Lung (tissue), 12 donors: Measurements from ENCODE around the gene CA7. TPM values are rescaled to one million over a fixed set of nuclear protein-coding genes. Genes with fewer than 3 reads are reported as not detected.

Experiments used
- ATAC-seq: fragments of 200-7000 bp; cut with Tn5 transposase; one replicate; pipeline ENCODE4 v1.9.1; 2020; ENCODE audit warnings: moderate number of reproducible peaks; ENCODE audit not compliant: insufficient read depth, low FRiP score
- DNase-seq, 3 donors: peaks; one replicate each; pipeline ENCODE4 v3.0.0-alpha.2; 2013 to 2017
- H3K27ac ChIP-seq, 2 donors: one replicate each; pipeline ENCODE4 v1.5.1; 2013; ENCODE audit warnings: mild to moderate bottlenecking in 2 of 2, moderate library complexity in 2 of 2, control low read depth in 1 of 2, inconsistent platforms in 1 of 2, low read depth in 1 of 2, low read length in 1 of 2
- H3K27me3 ChIP-seq, 3 donors: one replicate each; pipeline ENCODE4 v1.5.1; 2013; ENCODE audit warnings: low read length in 2 of 3; ENCODE audit not compliant: control insufficient read depth in 3 of 3, insufficient read depth in 3 of 3
- H3K36me3 ChIP-seq, 4 donors: one replicate each; pipeline ENCODE4 v1.5.1; 2013; ENCODE audit warnings: low read length in 4 of 4, mild to moderate bottlenecking in 1 of 4, moderate library complexity in 1 of 4; ENCODE audit not compliant: control insufficient read depth in 4 of 4, insufficient read depth in 4 of 4
- H3K4me1 ChIP-seq, 5 donors: one replicate each; pipeline ENCODE4 v1.5.1; 2013; ENCODE audit warnings: low read length in 5 of 5, mild to moderate bottlenecking in 2 of 5, moderate library complexity in 1 of 5; ENCODE audit not compliant: control insufficient read depth in 5 of 5, insufficient read depth in 5 of 5
- H3K4me3 ChIP-seq: one replicate; pipeline ENCODE4 v1.5.1; 2013; ENCODE audit warnings: mild to moderate bottlenecking, control low read depth, moderate library complexity
- H3K9ac ChIP-seq, 2 donors: one replicate each; pipeline ENCODE4 v1.5.1; 2013; ENCODE audit warnings: low read length in 2 of 2, control low read depth in 1 of 2; ENCODE audit not compliant: insufficient read depth in 1 of 2
- H3K9me3 ChIP-seq, 4 donors: one replicate each; pipeline ENCODE4 v1.5.1; 2013; ENCODE audit warnings: low read length in 3 of 4, mild to moderate bottlenecking in 1 of 4, moderate library complexity in 1 of 4; ENCODE audit not compliant: control insufficient read depth in 4 of 4, insufficient read depth in 3 of 4
- WGBS, 2 donors: extraction: QIAGEN DNeasy Blood & Tissue Kit; methylation state at CpG; one replicate each; pipeline ENCODE4 v1.1.7; 2013; 5-methylcytosine and 5-hydroxymethylcytosine counted together
- polyA plus RNA-seq, 2 donors: library from polyadenylated mRNA; stranded (reverse); fragments of 200-250 nt; gene quantifications; one replicate each; pipeline ENCODE4 v1.2.1, GENCODE V29; 2013
- total RNA-seq, 2 donors: library from RNA; depleted of rRNA in 1 of 2; stranded (reverse); fragments of >200 nt in 1 of 2; gene quantifications; one replicate each; pipeline ENCODE4 v1.2.1, GENCODE V29; 2014 to 2021
- TF ChIP-seq, protein P1 (sequence below): IDR thresholded peaks from 2 replicates; pipeline ENCODE4 v1.5.1; 2012; ENCODE audit warnings: mild to moderate bottlenecking; ENCODE audit errors: control extremely low read depth, extremely low read depth
- donor health status: control.
- donor health status: control.
- donor health status: Bipolar disorder and iron deficiency.
- donor health status: healthy.
- donor health status: DM: yes; HTN: yes; CAD: no.

Gene CA7
- total and polyA plus RNA-seq, 4 donors: not detected

DNA sequence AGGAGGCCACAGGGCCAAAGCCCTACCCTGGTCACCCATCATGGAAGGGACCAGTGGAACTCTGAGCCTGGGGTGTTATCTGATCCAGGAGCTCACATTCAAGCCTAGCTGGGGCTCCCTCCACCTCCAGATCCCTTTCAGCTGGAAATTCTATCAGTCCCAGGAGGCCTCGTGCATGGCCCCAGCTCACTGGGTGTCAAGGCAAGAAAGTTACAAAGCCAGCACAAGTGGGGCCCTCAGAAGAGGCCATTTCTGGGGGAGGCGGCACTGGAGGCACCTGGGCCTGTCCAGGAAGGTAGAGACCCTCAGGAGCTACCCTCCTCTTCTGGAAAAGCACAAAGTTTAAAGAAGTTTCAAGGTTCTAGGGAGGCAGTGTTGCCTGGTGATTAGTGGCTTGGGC is 4.8 kb downstream of the CA7 start:
- no peak for ATAC-seq
- no peaks in the 10 kb centered on the region for H3K36me3 ChIP-seq
- TF ChIP-seq, protein P1, sequence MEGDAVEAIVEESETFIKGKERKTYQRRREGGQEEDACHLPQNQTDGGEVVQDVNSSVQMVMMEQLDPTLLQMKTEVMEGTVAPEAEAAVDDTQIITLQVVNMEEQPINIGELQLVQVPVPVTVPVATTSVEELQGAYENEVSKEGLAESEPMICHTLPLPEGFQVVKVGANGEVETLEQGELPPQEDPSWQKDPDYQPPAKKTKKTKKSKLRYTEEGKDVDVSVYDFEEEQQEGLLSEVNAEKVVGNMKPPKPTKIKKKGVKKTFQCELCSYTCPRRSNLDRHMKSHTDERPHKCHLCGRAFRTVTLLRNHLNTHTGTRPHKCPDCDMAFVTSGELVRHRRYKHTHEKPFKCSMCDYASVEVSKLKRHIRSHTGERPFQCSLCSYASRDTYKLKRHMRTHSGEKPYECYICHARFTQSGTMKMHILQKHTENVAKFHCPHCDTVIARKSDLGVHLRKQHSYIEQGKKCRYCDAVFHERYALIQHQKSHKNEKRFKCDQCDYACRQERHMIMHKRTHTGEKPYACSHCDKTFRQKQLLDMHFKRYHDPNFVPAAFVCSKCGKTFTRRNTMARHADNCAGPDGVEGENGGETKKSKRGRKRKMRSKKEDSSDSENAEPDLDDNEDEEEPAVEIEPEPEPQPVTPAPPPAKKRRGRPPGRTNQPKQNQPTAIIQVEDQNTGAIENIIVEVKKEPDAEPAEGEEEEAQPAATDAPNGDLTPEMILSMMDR: no peak
- H3K27ac ChIP-seq: no peak overlapping the region
- H3K27me3 ChIP-seq: peaks cover 0 to 29% (median 26%) of the 10 kb centered on the region in 3 donors
- DNase-seq: no peak
- no peak overlapping the region for H3K4me3 ChIP-seq
- H3K9ac ChIP-seq: no peak overlapping the region
- 90 to 93% methylated on average over 2 of the region's 2 CpGs for WGBS, 2 donors
- peaks cover 0 to 9% (median 0%) of the 10 kb centered on the region in 5 donors for H3K4me1 ChIP-seq
- peaks cover 0 to 3% (median 0%) of the 10 kb centered on the region in 4 donors for H3K9me3 ChIP-seq

DNA sequence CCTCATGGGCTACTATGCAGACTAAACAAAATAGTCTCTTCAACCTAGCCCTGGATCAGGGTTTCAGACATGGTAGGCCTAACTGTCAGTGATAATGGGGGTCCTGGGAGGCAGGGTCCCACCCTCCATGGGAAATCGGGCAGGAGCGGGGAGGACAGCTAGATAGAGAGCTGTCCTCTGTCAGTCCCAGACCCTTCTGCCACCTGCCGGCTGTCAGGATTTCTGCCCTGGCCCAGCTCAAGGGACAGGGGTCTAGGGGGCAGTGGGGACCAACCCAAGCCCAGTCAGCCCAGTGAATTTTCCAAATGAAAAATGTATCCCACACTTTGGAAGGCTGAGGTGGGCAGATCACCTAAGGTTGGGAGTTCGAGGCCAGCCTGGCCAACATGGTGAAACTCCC is 5.3 kb downstream of the CA7 start:
- peaks cover 0 to 5% (median 0%) of the 10 kb centered on the region in 5 donors for H3K4me1 ChIP-seq
- H3K9me3 ChIP-seq: peaks cover 0 to 3% (median 0%) of the 10 kb centered on the region in 4 donors
- 88 to 97% methylated on average over 4 of the region's 4 CpGs for WGBS, 2 donors
- H3K27ac ChIP-seq: no peak overlapping the region
- no peak for ATAC-seq
- no peak overlapping the region for H3K9ac ChIP-seq
- H3K36me3 ChIP-seq: no peaks in the 10 kb centered on the region
- no peak for DNase-seq
- TF ChIP-seq, protein P1: no peak
- peaks cover 0 to 29% (median 24%) of the 10 kb centered on the region in 3 donors for H3K27me3 ChIP-seq
- no peak overlapping the region for H3K4me3 ChIP-seq

DNA sequence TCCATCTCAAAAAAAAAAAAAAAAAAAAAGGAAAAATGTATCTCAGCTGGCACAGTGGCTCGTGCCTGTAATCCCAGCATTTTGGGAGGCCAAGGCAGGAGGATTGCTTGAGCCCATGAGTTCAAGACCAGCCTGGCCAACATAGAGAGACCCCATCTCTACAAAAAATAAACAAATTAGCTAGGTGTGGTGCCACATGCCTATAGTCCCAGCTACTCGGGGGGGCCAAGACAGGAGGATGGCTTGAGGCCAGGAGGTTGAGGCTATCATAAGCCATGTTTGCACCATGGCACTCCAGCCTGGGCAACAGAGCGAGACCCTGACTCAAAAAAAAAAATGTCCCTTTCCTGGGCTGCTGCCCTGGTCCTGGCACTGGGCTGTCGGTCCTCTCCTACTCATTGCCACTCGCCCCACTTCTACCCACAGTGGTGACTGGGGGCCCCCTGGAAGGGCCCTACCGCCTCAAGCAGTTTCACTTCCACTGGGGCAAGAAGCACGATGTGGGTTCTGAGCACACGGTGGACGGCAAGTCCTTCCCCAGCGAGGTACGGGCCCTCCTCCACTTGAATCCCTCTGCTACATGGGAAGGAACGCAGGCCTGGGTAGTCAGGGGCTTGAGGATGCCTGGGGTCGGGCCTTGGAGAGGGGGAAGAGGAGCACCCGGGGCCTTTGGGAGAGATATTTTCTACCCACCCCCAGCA is 6.1 kb downstream of the CA7 start:
- Histone ChIP-seq H3K9ac (no peak overlapping the region), H3K27me3 (peaks cover 0 to 24% (median 18%) of the 10 kb centered on the region in 3 donors), H3K9me3 (peaks cover 0 to 3% (median 0%) of the 10 kb centered on the region in 4 donors), H3K27ac (no peak overlapping the region), H3K4me3 (no peak overlapping the region), H3K36me3 (no peaks in the 10 kb centered on the region), H3K4me1 (no peaks in the 10 kb centered on the region)
- DNase-seq (no peak), ATAC-seq (no peak)
- TF ChIP-seq, protein P1: no peak
- 84 to 92% methylated on average over 14 of the region's 14 CpGs for WGBS, 2 donors
